LNCaP clone FGC (cell line): ENCODE measurements around the gene KCNN3.

Experiments used
- DNase-seq: peaks from one replicate; pipeline ENCODE4 v3.0.0-alpha.2; 2011; ENCODE audit warnings: low read depth
- H3K4me3 ChIP-seq: 2 replicates; pipeline ENCODE4 v1.5.1; 2011; ENCODE audit warnings: mild to moderate bottlenecking, low read depth, low read length, control low read depth
- TF ChIP-seq, protein P1 (sequence below): IDR thresholded peaks from 2 replicates; pipeline ENCODE4 v1.5.1; 2012; ENCODE audit warnings: mild to moderate bottlenecking; ENCODE audit not compliant: control insufficient read depth, insufficient read depth; ENCODE audit errors: extremely low read depth

KCNN3 gene

DNA sequence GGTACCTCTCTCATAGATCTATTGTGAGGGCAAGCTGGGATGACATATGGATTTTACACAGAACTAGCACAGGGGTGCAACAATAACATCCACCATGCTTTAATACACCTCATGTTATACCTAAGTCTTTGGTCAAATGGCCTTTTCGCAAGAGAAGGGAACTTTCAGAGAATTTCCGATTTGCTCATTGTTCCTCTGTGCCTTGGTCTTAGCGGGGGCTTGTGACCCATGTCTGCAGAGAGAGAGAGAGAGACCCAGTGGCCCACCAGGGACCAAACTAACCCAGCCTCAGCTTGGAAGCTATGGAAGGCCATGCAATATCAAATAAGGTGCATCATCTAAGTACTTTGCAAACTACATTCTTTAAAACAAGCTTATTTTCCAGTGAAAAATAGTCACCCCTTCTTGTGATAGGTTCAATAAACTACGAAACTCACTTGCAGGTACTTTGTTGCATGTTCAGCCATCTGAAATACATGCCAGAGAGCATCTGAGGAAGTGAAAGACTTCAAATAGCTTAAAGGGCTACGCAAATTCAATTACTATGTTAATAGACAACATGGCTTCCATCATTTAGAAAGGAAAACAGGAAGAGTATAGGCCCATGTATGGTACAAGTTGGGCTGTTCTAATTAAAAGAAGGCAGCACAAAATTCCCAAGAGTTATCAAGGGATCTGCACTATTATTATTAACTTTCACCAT is 100.7 kb downstream of the KCNN3 start:
- H3K4me3 ChIP-seq, result no peak overlapping the region
- TF ChIP-seq, protein P1, sequence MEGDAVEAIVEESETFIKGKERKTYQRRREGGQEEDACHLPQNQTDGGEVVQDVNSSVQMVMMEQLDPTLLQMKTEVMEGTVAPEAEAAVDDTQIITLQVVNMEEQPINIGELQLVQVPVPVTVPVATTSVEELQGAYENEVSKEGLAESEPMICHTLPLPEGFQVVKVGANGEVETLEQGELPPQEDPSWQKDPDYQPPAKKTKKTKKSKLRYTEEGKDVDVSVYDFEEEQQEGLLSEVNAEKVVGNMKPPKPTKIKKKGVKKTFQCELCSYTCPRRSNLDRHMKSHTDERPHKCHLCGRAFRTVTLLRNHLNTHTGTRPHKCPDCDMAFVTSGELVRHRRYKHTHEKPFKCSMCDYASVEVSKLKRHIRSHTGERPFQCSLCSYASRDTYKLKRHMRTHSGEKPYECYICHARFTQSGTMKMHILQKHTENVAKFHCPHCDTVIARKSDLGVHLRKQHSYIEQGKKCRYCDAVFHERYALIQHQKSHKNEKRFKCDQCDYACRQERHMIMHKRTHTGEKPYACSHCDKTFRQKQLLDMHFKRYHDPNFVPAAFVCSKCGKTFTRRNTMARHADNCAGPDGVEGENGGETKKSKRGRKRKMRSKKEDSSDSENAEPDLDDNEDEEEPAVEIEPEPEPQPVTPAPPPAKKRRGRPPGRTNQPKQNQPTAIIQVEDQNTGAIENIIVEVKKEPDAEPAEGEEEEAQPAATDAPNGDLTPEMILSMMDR, result no peak
- no peak for DNase-seq

DNA sequence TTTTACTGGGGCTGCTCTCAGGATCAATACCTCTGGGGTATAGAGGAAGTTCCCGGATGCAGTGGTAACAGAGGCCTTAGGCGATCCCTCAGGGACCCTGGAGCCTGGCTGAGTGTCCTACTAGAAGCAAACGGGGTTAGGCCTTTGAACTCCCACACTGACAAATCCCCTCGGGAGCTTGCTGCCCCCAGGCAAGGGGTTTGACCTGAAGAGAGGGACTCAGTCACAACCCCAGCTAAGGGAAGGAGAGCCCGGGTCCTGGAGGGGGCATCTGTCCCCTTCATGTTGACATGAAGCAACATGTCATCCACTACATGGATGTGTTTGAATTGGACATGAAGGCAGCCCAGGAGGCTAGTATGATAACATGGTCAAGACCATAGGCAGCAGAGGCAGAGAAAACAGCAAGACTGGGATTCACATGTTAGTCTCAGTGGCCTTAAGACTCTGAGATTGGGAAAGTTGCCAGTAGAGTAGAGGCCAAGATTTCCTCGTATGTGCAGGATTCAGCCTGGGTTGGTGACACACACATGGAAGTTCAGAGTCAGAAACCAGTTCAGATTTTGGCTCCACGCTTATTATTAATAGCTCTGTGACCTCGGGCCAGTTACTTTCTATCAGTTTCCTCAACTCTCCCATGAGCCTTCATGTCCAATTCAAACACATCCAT is 101.5 kb downstream of the KCNN3 start:
- no peak for DNase-seq
- TF ChIP-seq, protein P1, result no peak
- H3K4me3 ChIP-seq, result no peak overlapping the region

DNA sequence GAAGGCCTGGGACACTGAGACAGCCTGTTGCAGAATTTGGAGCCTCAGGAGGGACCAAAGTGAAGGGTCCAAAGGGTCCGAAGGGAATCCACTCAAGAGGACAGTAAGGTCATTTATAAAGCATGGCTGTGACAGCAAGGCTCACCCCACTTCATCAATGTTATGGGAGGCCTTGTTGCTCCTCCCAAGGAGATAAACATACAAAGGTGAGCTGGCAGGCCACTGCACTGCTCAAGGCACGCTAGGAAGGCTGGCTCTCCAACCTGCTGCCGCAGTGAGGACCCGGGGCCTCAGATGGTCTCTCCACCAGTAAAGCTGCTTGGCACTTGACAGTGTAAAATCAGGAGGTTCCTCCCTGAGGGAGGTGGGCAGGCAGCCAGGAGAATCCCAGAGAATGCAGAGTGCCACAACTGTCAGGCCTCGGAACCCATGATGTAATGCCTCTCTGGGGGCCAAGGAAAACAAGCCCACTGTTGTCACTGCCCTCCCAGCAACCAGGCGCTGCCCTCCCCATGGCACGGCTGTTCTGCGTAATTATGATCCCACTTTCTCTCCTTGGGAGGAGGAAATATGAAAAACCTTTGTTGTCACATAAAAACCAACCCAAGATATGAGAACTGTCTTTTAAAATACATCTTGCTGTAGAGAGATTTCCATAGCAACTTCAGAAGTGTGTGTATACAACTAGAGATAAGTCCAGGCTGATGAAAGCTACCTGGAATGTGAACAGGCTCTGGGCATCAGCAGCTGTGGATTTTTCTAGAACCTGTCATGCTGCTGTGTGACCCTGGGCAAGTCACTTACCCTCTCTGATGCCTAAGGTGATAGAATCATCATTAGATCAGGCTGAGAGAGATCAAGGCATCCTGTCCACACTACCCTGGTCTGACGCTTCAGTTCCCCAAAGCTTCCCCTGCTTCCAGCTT is 102.5 kb downstream of the KCNN3 start:
- TF ChIP-seq, protein P1, result no peak
- H3K4me3 ChIP-seq, result no peak overlapping the region
- no peak for DNase-seq

DNA sequence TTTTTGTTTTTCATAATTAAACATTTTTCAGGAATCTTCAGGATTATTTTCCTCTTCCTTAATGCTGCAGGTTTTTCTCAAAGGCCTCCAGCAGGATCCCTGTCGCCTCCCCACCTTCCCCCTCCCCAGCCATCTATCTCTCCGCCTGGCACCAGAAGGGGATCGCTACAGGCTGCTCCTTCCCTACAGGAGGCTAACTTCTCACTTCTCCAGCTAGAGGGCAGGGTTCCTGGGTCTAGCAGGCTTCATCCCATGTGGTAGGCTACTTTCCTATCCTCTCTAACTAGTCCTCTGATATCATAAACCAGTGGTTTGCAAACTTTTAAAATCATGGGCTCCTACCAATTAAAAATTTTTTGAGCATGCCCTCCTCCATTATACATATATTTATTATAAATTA is 104.1 kb downstream of the KCNN3 start:
- DNase-seq, result peak; percentile 21
- TF ChIP-seq, protein P1, result peak; percentile 51
- H3K4me3 ChIP-seq, result no peak overlapping the region

DNA sequence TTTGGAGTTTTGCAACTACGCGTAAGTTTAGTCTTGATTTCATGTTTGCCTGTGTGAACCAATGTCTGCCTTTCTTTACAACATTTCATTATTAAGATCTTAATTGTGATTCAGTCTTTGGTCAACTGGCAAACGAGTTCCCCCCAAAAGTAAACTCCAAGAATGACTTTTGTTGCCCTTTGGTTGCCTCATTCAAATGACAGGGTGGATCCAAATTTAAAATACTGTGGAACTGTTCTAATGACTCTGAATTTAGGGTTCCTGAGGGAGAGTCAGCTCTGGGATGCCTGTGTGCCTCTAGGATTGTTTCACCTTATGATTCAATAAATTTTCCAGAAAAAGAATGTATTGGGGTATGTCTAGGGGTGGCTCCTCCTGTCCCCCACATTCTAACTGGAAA is 105.3 kb downstream of the KCNN3 start:
- TF ChIP-seq, protein P1, result no peak
- no peak for DNase-seq
- no peak overlapping the region for H3K4me3 ChIP-seq

DNA sequence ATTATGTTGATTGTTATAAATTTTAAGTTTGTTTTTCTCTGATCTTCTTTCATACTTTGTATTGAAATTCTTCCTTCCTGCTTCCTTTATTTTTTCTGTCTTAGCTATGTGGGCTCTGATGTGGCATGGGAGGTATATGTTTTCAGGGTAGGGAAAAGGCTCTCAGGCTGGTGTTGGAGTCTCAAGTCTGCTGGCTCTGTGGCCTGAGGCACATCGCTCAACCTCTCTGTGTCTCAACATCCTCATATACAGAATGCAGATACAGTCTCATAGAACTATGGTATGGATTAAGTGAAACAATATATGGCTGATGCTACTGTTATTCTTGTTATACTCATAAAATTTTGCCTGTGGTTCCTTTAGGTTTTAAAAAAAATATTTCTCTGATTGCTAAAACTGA is 105.9 kb downstream of the KCNN3 start:
- no peak overlapping the region for H3K4me3 ChIP-seq
- no peak for DNase-seq

More for the DNA sequence above, 105.9 kb downstream of the KCNN3 start:
- TF ChIP-seq, protein P1, result no peak
